Prostate gland (tissue), 2 donors: ENCODE data around the gene SUMF2.

Experiments used
- POLR2A ChIP-seq: fragments of 450-650 bp; IDR thresholded peaks from one replicate; pipeline ENCODE4 v1.6.1; 2016; ENCODE audit warnings: antibody characterized with exemption, mild to moderate bottlenecking
- POLR2AphosphoS5 ChIP-seq: sonication (generic); formaldehyde crosslinking; IDR thresholded peaks from one replicate; pipeline ENCODE4 v1.6.1; 2017; ENCODE audit warnings: antibody characterized with exemption
- TF ChIP-seq, protein P1 (sequence below), 4 experiments: fragments of 200-600 bp in 2 of 4; fragments of 450-650 bp in 2 of 4; sonication (generic) in 2 of 4; IDR thresholded peaks; 1 replicate in 3 of 4; 2 replicates in 1 of 4; pipeline ENCODE4 v1.5.1; 2016 to 2019; ENCODE audit warnings: antibody characterized with exemption in 4 of 4, mild to moderate bottlenecking in 2 of 4, moderate library complexity in 2 of 4

DNA sequence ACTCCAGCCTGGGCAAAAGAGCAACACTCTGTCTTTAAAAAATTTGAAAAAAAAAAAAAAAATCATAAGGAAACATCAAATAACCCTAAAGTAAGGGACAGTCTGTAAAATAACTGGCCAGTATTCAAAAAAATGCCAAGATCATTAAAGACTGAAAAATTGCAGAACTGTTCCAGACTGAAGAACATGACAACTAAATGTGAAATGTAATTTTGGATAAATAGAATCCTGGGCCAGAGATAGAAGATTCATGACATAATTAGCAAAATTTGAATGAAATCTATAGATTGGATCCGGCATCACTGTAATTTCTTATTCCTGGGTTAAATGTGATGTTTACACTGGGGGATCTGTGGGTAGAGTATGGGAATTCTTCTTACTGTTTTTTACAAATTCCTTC is 15.8 kb upstream of the SUMF2 start:
- TF ChIP-seq, protein P1, sequence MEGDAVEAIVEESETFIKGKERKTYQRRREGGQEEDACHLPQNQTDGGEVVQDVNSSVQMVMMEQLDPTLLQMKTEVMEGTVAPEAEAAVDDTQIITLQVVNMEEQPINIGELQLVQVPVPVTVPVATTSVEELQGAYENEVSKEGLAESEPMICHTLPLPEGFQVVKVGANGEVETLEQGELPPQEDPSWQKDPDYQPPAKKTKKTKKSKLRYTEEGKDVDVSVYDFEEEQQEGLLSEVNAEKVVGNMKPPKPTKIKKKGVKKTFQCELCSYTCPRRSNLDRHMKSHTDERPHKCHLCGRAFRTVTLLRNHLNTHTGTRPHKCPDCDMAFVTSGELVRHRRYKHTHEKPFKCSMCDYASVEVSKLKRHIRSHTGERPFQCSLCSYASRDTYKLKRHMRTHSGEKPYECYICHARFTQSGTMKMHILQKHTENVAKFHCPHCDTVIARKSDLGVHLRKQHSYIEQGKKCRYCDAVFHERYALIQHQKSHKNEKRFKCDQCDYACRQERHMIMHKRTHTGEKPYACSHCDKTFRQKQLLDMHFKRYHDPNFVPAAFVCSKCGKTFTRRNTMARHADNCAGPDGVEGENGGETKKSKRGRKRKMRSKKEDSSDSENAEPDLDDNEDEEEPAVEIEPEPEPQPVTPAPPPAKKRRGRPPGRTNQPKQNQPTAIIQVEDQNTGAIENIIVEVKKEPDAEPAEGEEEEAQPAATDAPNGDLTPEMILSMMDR (IDR thresholded peaks at IDR 0.05) = no peak
- no peak for TF ChIP-seq POLR2AphosphoS5
- no peak for TF ChIP-seq POLR2A
